Jurkat, Clone E6-1 (cell line): Measurements from ENCODE around the gene KLF16.

ENCODE experiments used
- DNase-seq: peaks from one replicate; pipeline ENCODE4 v3.0.0-alpha.2; 2011; ENCODE audit warnings: low read depth, low spot score
- H3K4me3 ChIP-seq: 2 replicates; pipeline ENCODE4 v1.5.1; 2011; ENCODE audit warnings: mild to moderate bottlenecking, low read length, control low read depth, moderate library complexity

KLF16 gene

DNA sequence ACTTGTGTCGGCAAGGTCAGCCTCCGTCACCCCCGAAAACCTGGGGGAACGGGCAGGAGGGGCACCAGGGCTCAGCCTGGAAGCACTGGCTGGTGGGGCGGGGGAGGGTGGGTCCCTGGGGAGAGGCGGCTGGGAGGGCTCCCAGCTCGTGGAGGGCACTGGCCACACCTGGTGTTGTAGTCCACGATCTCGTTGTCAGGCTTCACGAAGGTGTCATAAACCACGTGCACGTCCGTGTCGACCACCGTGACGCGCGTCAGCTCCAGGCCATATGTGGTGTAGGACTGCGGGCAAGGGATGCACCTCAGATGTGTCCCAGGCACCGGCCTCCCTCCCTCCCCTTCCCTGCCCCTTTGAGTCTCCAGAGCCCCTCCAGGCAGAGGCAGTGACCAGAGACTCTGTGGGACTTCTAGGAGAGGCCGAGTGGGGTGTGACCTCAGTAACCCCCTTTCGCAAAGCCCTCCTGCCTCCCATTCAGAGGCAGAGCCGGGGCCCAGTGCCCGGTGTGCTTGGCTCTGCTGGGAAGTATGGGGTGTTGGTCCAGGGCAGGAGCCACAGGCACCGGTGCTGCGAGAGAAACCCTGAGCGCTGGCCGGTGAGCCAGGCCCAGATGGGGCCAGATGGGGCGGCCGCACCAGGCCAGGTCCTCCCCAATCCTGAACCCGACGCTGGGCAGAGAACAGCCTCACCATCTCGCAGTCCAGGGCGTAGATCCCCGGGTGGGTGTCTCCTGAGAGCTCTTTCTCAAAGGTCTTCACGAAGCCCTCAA lies 46.7 kb downstream of the KLF16 start:
- no peak for DNase-seq
- H3K4me3 ChIP-seq = no peak overlapping the region

DNA sequence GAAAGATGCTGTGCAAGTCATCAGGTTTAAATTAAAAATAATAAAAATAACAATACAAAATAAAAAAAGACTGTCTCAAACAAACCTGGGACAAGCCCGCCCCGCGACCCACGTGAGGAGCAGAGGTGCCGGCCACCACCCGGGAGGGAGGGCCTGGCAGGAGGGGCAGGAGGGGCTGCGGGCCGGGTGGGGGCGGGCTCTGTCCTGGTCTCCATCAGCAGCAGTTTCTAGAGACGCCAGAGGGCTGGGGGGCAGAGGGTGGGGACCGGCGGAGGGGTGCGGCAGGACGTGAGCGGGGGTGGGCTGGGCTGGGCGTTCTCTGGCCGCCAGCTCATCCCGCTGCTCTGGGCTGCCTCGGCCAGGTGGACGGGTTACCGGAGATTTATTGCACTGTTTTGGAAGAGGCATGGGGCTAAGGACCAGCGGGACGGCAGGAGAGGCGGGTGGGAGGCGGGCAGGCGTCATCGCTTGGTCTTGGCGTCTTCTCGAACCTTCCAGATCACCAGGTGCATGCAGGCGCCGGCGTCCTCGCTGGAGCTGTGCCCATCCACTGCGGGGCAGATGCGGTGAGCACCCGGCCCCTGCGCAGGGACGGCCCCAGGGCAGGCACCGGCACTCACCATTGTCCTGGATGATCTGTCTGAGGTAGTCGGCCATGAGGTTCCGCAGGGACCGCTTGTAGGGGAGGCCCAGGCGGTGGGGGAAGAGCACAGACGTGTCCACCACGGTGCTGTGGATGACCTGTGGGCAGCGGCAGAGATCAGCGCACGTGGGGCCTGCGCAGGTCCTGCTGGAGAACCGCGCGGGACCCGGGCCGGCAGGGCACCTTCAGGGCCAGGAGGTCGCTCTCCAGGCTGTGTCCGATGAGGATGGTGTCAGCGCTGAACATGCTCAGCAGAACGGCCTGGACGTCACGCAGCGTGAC lies 47.5 kb downstream of the KLF16 start:
- DNase-seq = no peak
- no peak overlapping the region for H3K4me3 ChIP-seq

DNA sequence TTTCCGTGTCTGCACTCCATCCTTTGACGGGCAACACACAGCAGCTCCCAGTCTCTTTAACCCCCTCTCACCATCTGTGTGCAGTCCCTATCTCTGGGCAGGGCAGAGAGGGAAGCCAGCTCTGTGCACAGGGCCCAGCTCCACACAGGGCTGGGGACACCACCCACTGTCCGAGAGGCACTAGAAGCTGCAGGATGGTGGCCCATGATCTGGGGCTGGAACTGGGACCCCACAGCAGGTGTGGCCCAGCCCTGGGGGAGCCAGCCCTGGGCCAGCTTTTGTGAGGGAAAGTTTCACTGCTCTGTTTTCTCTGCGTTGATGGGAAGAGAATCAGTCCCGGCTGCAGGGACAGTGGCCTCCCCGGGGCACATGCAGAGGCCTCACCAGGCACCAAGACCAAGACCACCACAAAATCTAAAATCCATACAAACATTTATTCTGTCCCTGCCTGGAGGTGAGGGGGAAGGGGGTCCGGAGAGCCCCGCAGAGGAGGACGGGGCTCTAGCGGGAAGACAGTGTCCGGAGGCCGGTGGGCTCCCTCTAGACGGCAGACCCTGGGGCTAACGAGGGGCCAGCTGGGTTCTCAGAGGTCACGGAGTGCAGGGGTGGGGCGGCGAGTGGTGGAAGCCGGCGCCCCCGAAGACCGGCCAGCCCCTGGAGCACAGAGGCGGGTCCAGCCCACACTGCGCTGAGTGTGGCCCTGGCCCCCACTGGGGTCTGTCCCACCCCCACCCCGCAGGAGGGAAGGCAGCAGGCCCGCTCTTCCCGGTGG lies 48.4 kb downstream of the KLF16 start:
- no peak for DNase-seq
- H3K4me3 ChIP-seq = no peak overlapping the region

DNA sequence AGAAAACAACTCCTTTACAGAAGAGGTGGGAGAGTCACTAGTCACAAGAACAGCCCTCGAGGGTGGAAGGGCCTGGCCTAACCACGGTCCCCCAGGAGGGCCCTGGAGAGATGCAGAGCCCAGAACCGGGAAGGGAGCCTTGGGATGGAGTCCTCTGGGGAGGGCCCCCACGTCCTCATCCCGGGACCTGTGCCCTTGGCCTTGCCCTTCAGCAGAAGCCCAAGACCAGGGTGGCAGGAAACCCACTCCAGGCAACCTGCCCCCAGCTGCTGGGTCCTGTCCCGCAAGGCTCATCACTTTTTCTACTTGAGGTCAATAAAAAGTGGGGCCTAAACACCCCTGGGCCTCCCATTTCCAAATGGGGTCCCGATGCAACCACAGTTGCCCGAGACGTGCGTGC lies 49.0 kb downstream of the KLF16 start:
- DNase-seq = no peak
- H3K4me3 ChIP-seq = no peak overlapping the region

DNA sequence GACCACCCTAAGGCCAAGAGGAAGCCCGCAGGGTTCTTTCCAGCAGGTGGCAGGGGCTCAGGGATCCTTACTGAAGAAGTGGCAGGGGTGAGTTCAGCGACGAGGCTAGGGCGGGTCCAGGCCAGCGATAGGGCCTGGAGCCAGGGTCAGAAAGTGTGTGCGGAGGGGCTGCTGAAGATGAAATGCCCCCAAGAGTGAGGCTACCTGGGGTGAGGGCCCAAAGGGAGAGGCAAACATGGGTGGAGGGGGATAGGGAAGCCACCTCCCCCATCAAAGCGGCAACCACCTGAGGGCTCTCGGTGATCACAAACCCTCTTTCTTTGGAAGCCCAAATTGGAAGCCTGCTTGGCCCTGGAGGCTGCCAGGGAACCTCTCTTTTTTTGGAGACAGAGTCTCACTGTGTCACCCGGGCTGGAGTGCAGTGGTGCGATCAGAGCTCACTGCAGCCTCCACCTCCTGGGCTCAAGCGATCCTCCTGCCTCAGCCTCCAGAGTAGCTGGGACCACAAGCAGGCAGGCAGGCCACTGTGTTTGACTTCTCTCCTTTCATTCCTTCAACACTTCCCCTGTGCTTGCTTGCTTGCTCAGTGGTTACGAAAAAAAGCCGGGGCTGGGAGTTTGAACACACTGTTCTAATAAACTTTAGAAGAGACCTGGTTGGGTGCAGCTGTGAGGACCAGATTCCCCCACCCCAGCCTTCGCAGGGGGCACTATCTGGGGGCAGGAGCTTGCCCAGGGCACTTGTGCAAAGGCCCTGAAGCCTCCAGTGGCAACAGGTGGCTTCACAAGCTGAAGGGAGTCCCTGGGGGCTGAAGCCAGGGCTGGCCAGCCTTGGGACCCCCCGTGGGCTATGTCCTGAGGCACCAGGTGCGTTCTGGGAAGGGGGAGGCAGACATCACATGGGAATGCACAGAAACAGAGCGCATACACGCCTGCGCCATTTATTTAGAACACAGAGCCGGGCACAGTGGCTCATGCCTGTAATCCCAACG lies 49.9 kb downstream of the KLF16 start:
- DNase-seq = no peak
- peak overlapping the region; percentile 77 for H3K4me3 ChIP-seq

DNA sequence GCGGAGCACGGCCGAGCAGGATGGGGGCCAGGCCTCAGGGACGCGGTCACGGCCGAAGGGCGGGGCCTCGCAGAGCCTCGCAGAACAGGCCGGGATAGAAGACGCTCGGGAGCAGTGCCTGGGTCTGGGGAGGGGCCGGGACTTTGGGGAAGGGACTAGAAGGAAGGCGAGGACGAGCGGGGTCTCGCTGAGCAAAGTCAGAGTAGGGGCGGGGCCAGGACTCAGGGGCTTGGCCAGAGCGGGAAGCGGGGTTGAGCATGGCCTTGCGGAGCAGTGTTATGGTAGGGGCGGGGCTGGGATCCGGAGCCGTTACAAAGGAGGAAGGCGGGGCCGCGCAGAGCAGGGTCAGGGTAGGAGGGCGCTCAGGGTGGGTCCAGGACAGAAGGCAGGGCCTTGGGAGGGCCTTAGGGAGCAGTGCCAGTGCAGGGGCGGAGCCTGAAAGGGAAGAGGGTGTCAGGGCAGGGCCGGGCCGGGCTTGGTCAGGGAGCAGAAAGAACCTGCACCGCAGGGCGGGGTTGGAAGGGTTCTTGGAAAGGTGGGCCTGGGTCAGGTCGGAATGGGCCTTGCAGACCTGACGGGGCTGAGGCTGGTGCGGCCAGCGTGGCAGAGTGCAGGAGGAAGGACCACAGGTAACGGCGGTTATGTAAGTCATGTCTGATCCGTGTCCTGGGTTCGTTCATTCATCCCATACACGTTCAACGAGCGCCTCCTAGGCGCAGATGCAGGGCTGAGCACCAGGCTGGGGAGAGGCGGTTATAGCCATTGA lies 50.8 kb downstream of the KLF16 start:
- peak overlapping the region; percentile 77 for H3K4me3 ChIP-seq
- peak; percentile 97 for DNase-seq

DNA sequence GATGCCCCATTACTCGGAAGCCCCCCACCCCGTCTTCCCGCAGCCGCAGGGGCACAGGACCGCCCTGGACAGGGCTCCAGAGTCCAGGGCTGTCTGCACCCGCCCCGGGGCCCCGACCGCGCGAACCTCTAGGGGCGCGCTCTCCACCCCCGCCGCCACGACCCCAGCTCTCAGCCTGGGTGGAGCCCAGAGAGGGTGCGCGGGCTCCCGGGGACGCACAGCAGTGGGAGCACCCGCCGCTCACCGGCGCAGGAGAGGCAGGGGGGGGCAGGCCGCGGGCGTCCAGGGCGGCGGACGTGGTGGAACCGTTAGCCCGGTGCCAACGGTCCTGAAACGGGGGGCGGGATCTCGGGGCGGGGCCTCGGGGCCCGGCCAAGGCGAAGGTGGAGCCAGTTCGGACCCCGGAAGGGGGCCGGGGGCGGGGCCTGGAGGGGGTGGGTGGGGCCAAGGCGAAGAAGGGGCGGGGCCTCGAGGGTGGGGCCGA lies 51.4 kb downstream of the KLF16 start, which contains the start of gene ATP8B3:
ATP8B3 (minus strand) TSS at position 335 of the 484 bp plus-strand sequence. CDS start 540 bp downstream, outside the sequence.
- H3K4me3 ChIP-seq = peak within 1 kb of the TSS; percentile 77
- DNase-seq = no peak

DNA sequence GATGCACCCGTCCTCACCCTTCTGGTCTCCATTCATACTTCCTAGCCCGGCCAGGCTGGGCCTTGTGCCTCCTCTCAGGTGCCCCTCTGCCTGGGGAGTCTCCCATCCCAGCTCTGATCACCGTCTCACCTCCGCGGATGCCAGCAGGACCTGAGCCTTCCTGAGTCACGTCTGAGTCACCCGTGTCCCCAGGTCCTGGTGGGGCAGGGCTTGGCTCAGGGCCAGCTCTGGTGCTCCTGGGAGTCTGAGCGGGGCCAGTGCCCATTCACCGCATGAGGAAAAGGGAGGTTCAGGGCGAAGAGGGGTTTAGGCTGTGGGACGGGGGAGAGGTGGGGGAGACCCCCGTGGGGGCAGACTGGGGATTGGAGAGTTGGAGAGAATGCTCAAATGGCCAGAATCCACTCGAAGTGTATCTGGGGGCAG lies 51.9 kb downstream of the KLF16 start:
- no peak for DNase-seq
- peak overlapping the region; percentile 77 for H3K4me3 ChIP-seq

DNA sequence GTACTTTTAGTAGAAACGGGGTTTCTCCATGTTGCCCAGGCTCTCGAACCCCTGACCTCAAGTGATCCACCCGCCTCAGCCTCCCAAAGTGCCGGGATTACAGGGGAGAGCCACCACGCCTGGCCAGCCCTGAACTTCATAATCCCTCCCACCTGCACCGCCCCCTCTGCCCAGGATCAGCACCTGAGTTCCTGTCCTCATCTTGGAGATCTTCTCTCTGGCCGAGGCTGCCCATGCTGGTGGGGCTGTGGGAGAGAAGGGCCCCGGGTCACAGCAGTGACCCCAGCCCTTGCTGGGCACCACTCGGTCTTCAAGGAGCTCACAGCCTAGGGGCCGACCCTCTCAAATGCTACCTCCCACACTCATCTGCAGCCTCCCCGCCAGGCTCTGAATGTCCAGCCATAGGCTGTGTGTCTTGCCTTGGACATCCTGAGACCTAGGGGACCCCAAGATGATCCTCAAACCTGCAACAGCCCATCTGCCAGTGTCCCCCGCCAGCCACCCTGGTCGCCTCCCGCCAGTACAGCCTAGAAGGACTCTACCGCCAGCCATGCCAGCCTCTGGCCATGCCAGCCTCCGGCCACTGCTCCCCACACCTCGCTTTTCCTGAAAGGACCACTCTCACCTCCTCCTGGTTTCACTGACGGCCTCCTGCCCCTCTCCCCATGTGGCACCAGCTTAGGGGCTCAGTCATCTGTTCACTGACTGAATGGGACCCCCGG lies 52.8 kb downstream of the KLF16 start:
- H3K4me3 ChIP-seq = peak overlapping the region; percentile 77
- DNase-seq = no peak

DNA sequence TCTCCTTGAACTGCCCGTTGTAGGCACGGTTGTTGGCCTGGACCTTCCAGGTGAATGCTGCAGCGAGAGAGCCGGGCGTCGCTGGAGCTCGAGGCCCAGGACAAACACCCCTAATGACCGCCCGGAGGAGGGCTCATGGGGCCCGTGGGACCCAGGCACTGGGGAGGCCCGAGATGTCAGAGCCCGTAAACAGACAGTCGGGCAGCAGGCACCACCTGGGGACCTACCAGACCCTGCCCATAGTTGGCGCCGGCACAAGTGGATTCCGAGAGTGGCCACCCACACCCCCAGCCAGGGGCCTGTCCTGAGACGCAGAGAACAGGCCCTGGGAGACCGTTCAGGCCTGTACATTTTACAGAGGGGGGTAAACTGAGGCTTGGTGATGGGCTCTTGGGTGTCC lies 53.7 kb downstream of the KLF16 start:
- no peak overlapping the region for H3K4me3 ChIP-seq
- DNase-seq = no peak

DNA sequence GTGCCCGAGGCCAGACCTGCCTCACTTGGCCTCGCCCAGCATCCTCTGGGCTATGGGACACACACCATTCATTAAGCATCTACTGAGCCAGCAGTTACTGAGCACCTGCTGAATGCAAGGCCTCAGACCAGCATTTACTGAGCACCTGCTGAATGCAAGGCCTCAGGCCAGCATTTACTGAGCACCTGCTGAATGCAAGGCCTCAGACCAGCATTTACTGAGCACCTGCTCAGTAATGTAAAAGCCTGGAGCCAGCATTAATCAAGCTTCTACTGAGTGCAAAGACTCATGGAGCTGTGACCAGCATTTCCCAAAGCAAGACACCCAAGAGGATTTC lies 55.0 kb downstream of the KLF16 start:
- DNase-seq = no peak
- no peak overlapping the region for H3K4me3 ChIP-seq

DNA sequence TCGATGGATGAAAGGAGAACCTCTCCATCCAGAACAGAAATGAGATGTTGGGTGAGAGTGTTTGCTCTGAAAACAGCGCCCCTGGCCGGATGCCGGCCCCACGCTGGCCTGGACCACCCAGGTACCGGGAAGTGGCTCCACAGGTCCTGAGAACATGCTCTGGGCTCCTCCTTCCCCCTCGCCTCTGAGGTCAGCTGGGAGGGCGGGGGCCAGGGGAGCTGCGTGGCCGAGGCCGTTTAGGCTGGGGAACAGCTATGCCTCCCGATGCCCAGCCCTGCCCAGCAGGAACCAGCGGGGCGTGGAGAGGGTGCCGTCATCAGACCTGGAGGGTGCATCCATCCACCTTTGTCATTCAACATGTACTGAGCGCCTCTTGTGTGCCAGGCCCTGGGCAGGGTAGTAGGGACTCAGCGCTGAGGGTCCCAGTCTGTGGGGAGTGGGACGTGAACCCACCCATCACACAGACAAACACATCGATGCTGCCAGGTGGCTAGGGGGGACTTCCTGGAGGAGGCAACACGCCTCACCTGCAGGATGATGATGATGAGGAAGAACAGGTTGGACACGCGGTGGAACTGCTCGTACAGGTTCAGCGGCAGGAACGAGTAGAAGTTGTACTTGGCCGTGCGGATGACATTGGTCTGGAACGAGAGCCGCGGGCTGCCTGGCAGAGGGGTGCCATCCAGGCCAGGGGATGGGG lies 55.5 kb downstream of the KLF16 start:
- H3K4me3 ChIP-seq = no peak overlapping the region
- DNase-seq = no peak

DNA sequence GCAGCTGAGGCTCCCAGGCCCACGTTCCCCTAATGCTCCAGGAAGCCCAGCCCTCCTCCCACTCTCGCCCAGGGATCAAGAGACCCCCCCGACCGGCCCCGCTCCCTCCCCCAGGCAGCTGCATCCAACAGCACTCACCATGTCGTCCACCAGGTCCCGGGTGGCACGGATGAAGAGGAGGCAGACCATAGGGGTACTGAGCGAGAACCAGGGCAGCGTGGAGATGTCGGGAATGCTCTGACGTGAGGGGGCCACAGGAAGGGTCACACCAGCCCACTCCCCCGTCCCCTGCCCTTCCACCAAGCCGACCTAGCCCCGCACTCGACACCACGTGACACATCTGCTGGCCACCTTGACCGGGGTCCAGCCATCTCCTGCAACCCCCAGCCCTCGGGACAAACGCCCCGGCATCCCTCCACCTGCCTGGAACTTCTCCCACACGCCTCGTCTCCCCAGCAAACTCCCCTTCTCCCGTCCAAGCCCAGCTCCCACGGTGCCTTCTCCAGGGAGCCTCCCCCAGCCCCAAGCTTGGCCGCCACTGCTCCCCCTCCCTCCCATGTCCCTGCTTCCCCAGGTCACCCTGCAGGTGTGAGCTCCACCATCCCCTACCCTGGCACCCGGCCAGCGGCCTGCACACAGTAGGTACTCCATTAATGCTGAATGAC lies 56.2 kb downstream of the KLF16 start:
- DNase-seq = no peak
- no peak overlapping the region for H3K4me3 ChIP-seq

DNA sequence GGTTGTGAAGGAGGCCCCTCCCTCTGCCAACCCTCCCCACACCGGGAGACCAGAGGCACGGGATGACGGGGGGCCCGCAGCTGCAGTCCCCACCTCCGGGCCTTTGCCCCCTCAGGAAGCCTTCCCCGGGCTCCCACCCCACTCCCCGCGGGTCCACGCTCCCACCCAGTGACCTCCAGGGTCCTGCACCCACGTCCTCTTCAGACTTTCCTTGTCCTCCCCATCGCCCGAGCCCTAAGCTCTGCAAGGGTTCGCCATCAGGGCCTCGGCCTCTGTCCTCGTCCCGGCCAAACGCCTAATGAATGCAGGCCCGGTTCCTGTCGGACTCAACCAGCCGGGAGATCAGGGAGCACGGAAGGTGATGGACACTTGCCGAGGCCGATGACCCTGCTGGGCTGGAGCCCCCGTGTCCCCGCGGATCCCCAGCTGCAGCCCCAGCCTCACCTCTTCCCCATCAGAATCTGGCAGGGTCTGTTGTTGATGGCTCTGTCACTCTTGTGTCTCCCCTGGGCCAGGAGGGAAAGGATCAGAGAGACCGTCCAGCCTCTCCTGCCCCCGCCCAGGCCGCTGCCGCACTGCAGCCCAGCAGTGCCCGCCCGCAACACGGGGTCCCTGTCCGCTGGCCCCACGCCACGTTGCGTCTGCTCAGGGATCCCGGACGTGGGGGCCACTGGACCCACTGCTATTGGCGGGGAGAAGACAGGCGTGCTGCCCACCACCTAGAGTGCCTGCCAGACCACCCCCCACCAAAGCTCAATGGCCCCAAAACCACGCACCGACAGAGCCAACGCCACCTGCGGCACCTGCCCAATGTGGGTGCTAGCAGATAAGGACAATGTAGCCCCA lies 57.0 kb downstream of the KLF16 start:
- no peak for DNase-seq
- no peak overlapping the region for H3K4me3 ChIP-seq
